Peyer's patch (tissue), 4 donors: ENCODE data around the gene SERPINE2. TPM values are rescaled to one million over a fixed set of nuclear protein-coding genes. Genes with fewer than 3 reads are reported as not detected.

Experiments
- DNase-seq, 3 donors: peaks; one replicate each; pipeline ENCODE4 v3.0.0-alpha.2; 2017 to 2019
- H3K27ac ChIP-seq, 4 donors: fragments of 200-600 bp; sonication (generic); one replicate each; pipeline ENCODE4 v1.5.1; 2016 to 2019
- H3K27me3 ChIP-seq, 2 donors: fragments of 200-600 bp; sonication (generic); one replicate each; pipeline ENCODE4 v1.5.1; 2019
- H3K36me3 ChIP-seq, 3 donors: fragments of 200-600 bp; sonication (generic); one replicate each; pipeline ENCODE4 v1.5.1; 2016 to 2019
- H3K4me1 ChIP-seq, 4 donors: fragments of 200-600 bp; sonication (generic); one replicate each; pipeline ENCODE4 v1.5.1; 2016 to 2019
- H3K4me3 ChIP-seq, 4 donors: fragments of 200-600 bp; sonication (generic); 1 replicate in 3 of 4; 2 replicates in 1 of 4; pipeline ENCODE4 v1.5.1; 2016 to 2019; ENCODE audit warnings: mild to moderate bottlenecking in 1 of 4
- H3K9me3 ChIP-seq, 4 donors: fragments of 200-600 bp; sonication (generic); one replicate each; pipeline ENCODE4 v1.5.1; 2016 to 2019; ENCODE audit warnings: mild to moderate bottlenecking in 1 of 4
- CTCF ChIP-seq, 6 experiments: fragments of 450-650 bp in 4 of 6; fragments of 200-600 bp in 2 of 6; sonication (generic) in 1 of 6; IDR thresholded peaks; one replicate each; pipeline ENCODE4 v1.5.1; 2017 to 2019; ENCODE audit warnings: antibody characterized with exemption in 6 of 6, mild to moderate bottlenecking in 3 of 6, moderate library complexity in 1 of 6
- POLR2A ChIP-seq, 2 donors: fragments of 450-650 bp; IDR thresholded peaks; one replicate each; pipeline ENCODE4 v1.5.1; 2017; ENCODE audit warnings: antibody characterized with exemption in 2 of 2, mild to moderate bottlenecking in 2 of 2, moderate library complexity in 2 of 2
- total RNA-seq, 4 donors: library from RNA; depleted of rRNA; stranded (reverse); fragments of >200 nt; gene quantifications; one replicate each; pipeline ENCODE4 v1.1.0, GENCODE V29; 2016

The SERPINE2 gene
- total RNA-seq, 4 donors from 2014 or later, result 2.8 to 19.8 (median 15.5) TPM

- Histone ChIP-seq H3K4me1 (peaks cover 0 to 26% (median 10%) of the 10 kb centered on the region in 4 donors), H3K36me3 (no peaks in the 10 kb centered on the region), H3K9me3 (no peaks in the 10 kb centered on the region), H3K27me3 (no peaks in the 10 kb centered on the region), H3K4me3 (peak overlapping the region in 3 of 4 donors; percentile 87 to 100 (median 98)), H3K27ac (peak overlapping the region in 2 of 4 donors; percentile 93 to 97)
- no peak for DNase-seq
- TF ChIP-seq POLR2A (IDR thresholded peaks at IDR 0.05), result no peak
- no peak for TF ChIP-seq CTCF (IDR thresholded peaks at IDR 0.05)
Measured at GRCh38 chr2:223945755-223946154, 93.3 kb downstream of the SERPINE2 start.

- Histone ChIP-seq H3K36me3 (no peaks in the 10 kb centered on the region), H3K9me3 (no peaks in the 10 kb centered on the region), H3K27me3 (no peaks in the 10 kb centered on the region), H3K27ac (peak within 1 kb of the TSS; percentile 89 to 97 (median 95)), H3K4me3 (peak within 1 kb of the TSS; percentile 87 to 100 (median 95)), H3K4me1 (peaks cover 0 to 26% (median 10%) of the 10 kb centered on the region in 4 donors)
- peak; percentile 79 to 94 (median 90) for DNase-seq
- TF ChIP-seq CTCF (IDR thresholded peaks at IDR 0.05), result no peak
- peak; percentile 78 to 83 for TF ChIP-seq POLR2A (IDR thresholded peaks at IDR 0.05)
Measured at GRCh38 chr2:223944703-223945531, 94.2 kb downstream of the SERPINE2 start, which contains the start of gene WDFY1. Gene WDFY1, minus strand, starts transcription at chr2:223945335. Its CDS starts 51 bp downstream, at chr2:223945284.

- Histone ChIP-seq H3K36me3 (no peaks in the 10 kb centered on the region), H3K4me1 (peaks cover 0 to 26% (median 11%) of the 10 kb centered on the region in 4 donors), H3K27ac (peak overlapping the region; percentile 89 to 97 (median 95)), H3K4me3 (peak overlapping the region; percentile 87 to 100 (median 95)), H3K27me3 (no peaks in the 10 kb centered on the region), H3K9me3 (no peaks in the 10 kb centered on the region)
- TF ChIP-seq POLR2A (IDR thresholded peaks at IDR 0.05) (no peak), CTCF (IDR thresholded peaks at IDR 0.05) (no peak)
- DNase-seq, result peak; percentile 41 to 73 (median 61)
Measured at GRCh38 chr2:223944166-223944702, 94.9 kb downstream of the SERPINE2 start.

- peak overlapping the region; percentile 89 to 97 (median 95) for H3K27ac ChIP-seq
- TF ChIP-seq POLR2A (IDR thresholded peaks at IDR 0.05), result peak; percentile 40 to 62
- no peak for TF ChIP-seq CTCF (IDR thresholded peaks at IDR 0.05)
- H3K4me1 ChIP-seq, result peaks cover 0 to 26% (median 12%) of the 10 kb centered on the region in 4 donors
- no peaks in the 10 kb centered on the region for H3K36me3 ChIP-seq
- H3K27me3 ChIP-seq, result no peaks in the 10 kb centered on the region
- DNase-seq, result peak in 2 of 3 donors; percentile 47 to 65
- H3K9me3 ChIP-seq, result no peaks in the 10 kb centered on the region
- H3K4me3 ChIP-seq, result peak overlapping the region; percentile 87 to 100 (median 95)
Measured at GRCh38 chr2:223943561-223944008, 95.5 kb downstream of the SERPINE2 start.

- DNase-seq, result no peak
- H3K4me3 ChIP-seq, result peak overlapping the region in 2 of 4 donors; percentile 98 to 100
- TF ChIP-seq POLR2A (IDR thresholded peaks at IDR 0.05) (no peak), CTCF (IDR thresholded peaks at IDR 0.05) (no peak)
- peaks cover 0 to 26% (median 12%) of the 10 kb centered on the region in 4 donors for H3K4me1 ChIP-seq
- no peaks in the 10 kb centered on the region for H3K36me3 ChIP-seq
- no peaks in the 10 kb centered on the region for H3K9me3 ChIP-seq
- H3K27me3 ChIP-seq, result no peaks in the 10 kb centered on the region
- peak overlapping the region in 3 of 4 donors; percentile 93 to 97 (median 97) for H3K27ac ChIP-seq
Measured at GRCh38 chr2:223943135-223943534, 96.0 kb downstream of the SERPINE2 start.
